Tibial artery (tissue), 4 donors: ENCODE measurements around the gene CUX1.
"Not testable (repeated sequence)": the region's sequence is repeated elsewhere in the genome, so short reads cannot be mapped to it uniquely, and the experiment has no call there.

Experiments
- DNase-seq, 2 donors: peaks; one replicate each; pipeline ENCODE4 v3.0.0-alpha.2; 2019
- H3K27ac ChIP-seq, 2 donors: fragments of 200-600 bp; sonication (generic) in 1 of 2; 1 replicate in 1 of 2; 2 replicates in 1 of 2; pipeline ENCODE4 v1.5.1; 2018 to 2019; ENCODE audit warnings: mild to moderate bottlenecking in 1 of 2
- H3K27me3 ChIP-seq, 2 donors: fragments of 200-600 bp; sonication (generic) in 1 of 2; one replicate each; pipeline versions ENCODE4 v1.5.1 to v1.6.0; 2016 to 2019
- H3K36me3 ChIP-seq, 3 donors: fragments of 200-600 bp; sonication (generic) in 2 of 3; one replicate each; pipeline ENCODE4 v1.5.1; 2016 to 2019; ENCODE audit warnings: mild to moderate bottlenecking in 2 of 3
- H3K4me1 ChIP-seq, 4 donors: fragments of 200-600 bp; sonication (generic) in 2 of 4; 1 replicate in 3 of 4; 2 replicates in 1 of 4; pipeline ENCODE4 v1.5.1; 2016 to 2019
- H3K4me3 ChIP-seq, 2 donors: fragments of 200-600 bp; sonication (generic) in 1 of 2; 1 replicate in 1 of 2; 2 replicates in 1 of 2; pipeline ENCODE4 v1.5.1; 2018 to 2019; ENCODE audit warnings: mild to moderate bottlenecking in 2 of 2
- H3K9me3 ChIP-seq, 3 donors: fragments of 200-600 bp; sonication (generic) in 1 of 3; one replicate each; pipeline ENCODE4 v1.5.1; 2016 to 2019
- CTCF ChIP-seq, 2 experiments: fragments of 200-600 bp in 1 of 2; fragments of 450-650 bp in 1 of 2; IDR thresholded peaks; one replicate each; pipeline ENCODE4 v1.5.1; 2017 to 2019; ENCODE audit warnings: antibody characterized with exemption in 2 of 2, mild to moderate bottlenecking in 1 of 2, moderate library complexity in 1 of 2
- intact Hi-C: fragments of 100-400 bp; cut with DNase I; formaldehyde crosslinking; loops from one replicate; pipeline ENCODE4 v1.15.0; 2023; ENCODE audit warnings: low total_unique reads

CUX1 gene

GRCh38 chr7:101819913-101820522, 2.6 kb downstream of the CUX1 start:
- intact Hi-C loops = loop anchor here (5.0 kb wide), 1 partner anchor 117 kb away; no protein-coding TSS in a partner anchor
- Histone ChIP-seq H3K27me3 (no peaks in the 10 kb centered on the region), H3K9me3 (no peaks in the 10 kb centered on the region), H3K27ac (no peak overlapping the region), H3K4me3 (no peak overlapping the region), H3K36me3 (no peaks in the 10 kb centered on the region), H3K4me1 (peaks cover 0 to 29% (median 15%) of the 10 kb centered on the region in 4 donors)
- DNase-seq = no peak
- no peak for TF ChIP-seq CTCF (IDR thresholded peaks at IDR 0.05)

DNA sequence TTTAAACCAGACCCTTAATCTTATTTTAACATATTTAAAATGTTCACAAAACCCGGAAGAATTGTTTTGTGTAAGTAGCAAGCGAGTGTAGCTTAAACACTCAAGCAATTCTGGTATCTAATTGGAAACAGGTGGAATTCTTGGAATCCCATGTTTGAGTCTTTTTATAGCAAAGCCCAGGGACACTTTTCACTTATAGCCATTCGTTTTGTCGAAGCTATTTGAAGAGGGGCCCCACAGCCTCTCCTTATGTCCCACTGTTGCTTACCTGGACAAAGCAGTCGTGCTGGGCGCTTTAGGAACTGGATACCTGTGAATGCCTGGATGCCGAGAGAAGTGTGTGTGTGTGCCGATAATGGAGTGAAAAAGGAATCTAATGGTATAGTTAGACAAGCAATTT, 3.3 kb downstream of the CUX1 start:
- Histone ChIP-seq H3K36me3 (no peaks in the 10 kb centered on the region), H3K27ac (no peak overlapping the region), H3K27me3 (no peaks in the 10 kb centered on the region), H3K4me3 (no peak overlapping the region), H3K4me1 (peaks cover 0 to 28% (median 15%) of the 10 kb centered on the region in 4 donors), H3K9me3 (no peaks in the 10 kb centered on the region)
- intact Hi-C loops = no loop called here
- DNase-seq = no peak
- no peak for TF ChIP-seq CTCF (IDR thresholded peaks at IDR 0.05)

- H3K27ac ChIP-seq = not testable (repeated sequence)
Measured at GRCh38 chr7:101822632-101823031, 5.2 kb downstream of the CUX1 start.

GRCh38 chr7:101823096-101823495, 5.7 kb downstream of the CUX1 start:
- H3K4me1 ChIP-seq = peaks cover 0 to 27% (median 11%) of the 10 kb centered on the region in 4 donors
- H3K27me3 ChIP-seq = no peaks in the 10 kb centered on the region
- no peak overlapping the region for H3K27ac ChIP-seq
- H3K9me3 ChIP-seq = no peaks in the 10 kb centered on the region
- no peak overlapping the region for H3K4me3 ChIP-seq
- TF ChIP-seq CTCF (IDR thresholded peaks at IDR 0.05) = no peak
- no peak for DNase-seq
- intact Hi-C loops = no loop called here
- no peaks in the 10 kb centered on the region for H3K36me3 ChIP-seq

More at GRCh38 chr7:101822632-101823031, 5.2 kb downstream of the CUX1 start:
- H3K4me3 ChIP-seq, H3K27me3 ChIP-seq, DNase-seq, intact Hi-C loops, H3K9me3 ChIP-seq, H3K36me3 ChIP-seq: not testable (repeated sequence)
- peaks cover 0 to 30% (median 13%) of the 10 kb centered on the region in 4 donors for H3K4me1 ChIP-seq

DNA sequence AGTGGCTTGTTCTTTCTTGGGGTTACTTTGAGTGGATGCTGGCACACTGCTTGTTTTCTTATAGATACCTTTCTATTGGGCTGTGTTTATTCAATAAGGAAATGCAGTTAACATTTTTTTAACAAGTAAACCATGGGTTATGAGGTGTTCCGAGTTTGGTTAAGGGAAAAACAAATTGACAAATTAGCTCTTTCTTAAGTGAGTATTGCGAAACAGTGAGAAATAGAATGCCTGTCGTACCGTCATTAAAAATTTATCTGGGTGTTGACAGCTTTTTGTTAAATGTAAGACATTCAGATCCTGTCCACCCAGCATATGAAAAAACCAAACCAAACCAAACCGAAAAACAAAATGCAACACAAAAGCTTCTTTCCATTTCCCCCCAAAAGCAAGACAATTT, 6.2 kb downstream of the CUX1 start:
- H3K4me1 ChIP-seq = peaks cover 0 to 27% (median 9%) of the 10 kb centered on the region in 4 donors
- no peak overlapping the region for H3K27ac ChIP-seq

More for the DNA sequence above, 6.2 kb downstream of the CUX1 start:
- DNase-seq = no peak
- Histone ChIP-seq H3K9me3 (no peaks in the 10 kb centered on the region), H3K27me3 (no peaks in the 10 kb centered on the region), H3K36me3 (no peaks in the 10 kb centered on the region), H3K4me3 (no peak overlapping the region)
- no peak for TF ChIP-seq CTCF (IDR thresholded peaks at IDR 0.05)
- intact Hi-C loops = no loop called here
